Hepatocyte (in vitro differentiated cells): ENCODE results near the gene VASN.

Source experiments
- EZH2 ChIP-seq: fragments of 200-600 bp; sonication (generic); IDR thresholded peaks from 2 replicates; pipeline ENCODE4 v1.6.1; 2016; ENCODE audit warnings: antibody characterized with exemption, mild to moderate bottlenecking, borderline replicate concordance
- EZH2phosphoT487 ChIP-seq: fragments of 200-600 bp; sonication (generic); IDR thresholded peaks from one replicate; pipeline ENCODE4 v1.6.1; 2018; ENCODE audit warnings: antibody characterized with exemption, mild to moderate bottlenecking, low read depth, moderate library complexity; ENCODE audit not compliant: unreplicated experiment, severe bottlenecking
- TF ChIP-seq, protein P1 (sequence below): fragments of 200-600 bp; sonication (generic); IDR thresholded peaks from 2 replicates; pipeline ENCODE4 v1.5.1; 2016; ENCODE audit warnings: antibody characterized with exemption, mild to moderate bottlenecking; ENCODE audit not compliant: poor library complexity

DNA sequence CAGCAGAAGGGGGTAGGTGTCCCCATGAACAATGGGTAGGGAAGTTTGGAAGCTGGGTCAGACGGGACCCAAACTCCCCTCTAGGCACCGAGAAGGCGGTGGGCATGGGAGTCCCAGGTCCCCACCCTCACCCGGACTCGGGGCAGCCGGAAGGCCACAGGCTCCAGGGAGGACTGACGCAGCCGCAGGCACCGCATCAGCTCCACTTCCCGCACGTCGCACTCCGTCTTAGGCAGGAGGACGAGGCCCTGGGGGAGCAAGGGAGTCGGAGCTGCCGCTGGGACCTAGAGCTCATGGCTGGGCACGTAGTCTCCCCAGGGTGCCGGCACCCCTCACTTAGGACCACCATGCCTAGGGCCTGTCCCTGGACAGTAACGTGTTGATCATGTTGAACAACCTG lies 13.4 kb upstream of the VASN start:
- TF ChIP-seq, protein P1, sequence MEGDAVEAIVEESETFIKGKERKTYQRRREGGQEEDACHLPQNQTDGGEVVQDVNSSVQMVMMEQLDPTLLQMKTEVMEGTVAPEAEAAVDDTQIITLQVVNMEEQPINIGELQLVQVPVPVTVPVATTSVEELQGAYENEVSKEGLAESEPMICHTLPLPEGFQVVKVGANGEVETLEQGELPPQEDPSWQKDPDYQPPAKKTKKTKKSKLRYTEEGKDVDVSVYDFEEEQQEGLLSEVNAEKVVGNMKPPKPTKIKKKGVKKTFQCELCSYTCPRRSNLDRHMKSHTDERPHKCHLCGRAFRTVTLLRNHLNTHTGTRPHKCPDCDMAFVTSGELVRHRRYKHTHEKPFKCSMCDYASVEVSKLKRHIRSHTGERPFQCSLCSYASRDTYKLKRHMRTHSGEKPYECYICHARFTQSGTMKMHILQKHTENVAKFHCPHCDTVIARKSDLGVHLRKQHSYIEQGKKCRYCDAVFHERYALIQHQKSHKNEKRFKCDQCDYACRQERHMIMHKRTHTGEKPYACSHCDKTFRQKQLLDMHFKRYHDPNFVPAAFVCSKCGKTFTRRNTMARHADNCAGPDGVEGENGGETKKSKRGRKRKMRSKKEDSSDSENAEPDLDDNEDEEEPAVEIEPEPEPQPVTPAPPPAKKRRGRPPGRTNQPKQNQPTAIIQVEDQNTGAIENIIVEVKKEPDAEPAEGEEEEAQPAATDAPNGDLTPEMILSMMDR, result no peak
- TF ChIP-seq EZH2 (no peak), EZH2phosphoT487 (no peak)
